Ishikawa (cell line): Measurements from ENCODE around the gene NCKAP1.

Experiments
- CEBPB ChIP-seq: IDR thresholded peaks from 2 replicates; pipeline ENCODE4 v1.6.1; 2012
- CREB1 ChIP-seq: IDR thresholded peaks from 2 replicates; pipeline ENCODE4 v1.6.1; 2012; ENCODE audit warnings: low read depth
- EGR1 ChIP-seq: IDR thresholded peaks from 2 replicates; pipeline ENCODE4 v1.6.1; 2012
- EP300 ChIP-seq: IDR thresholded peaks from 2 replicates; pipeline ENCODE4 v1.6.1; 2012; ENCODE audit warnings: borderline replicate concordance
- FOXM1 ChIP-seq: IDR thresholded peaks from 2 replicates; pipeline ENCODE4 v1.6.1; 2012; ENCODE audit warnings: low read depth, borderline replicate concordance
- MAX ChIP-seq: IDR thresholded peaks from 2 replicates; pipeline ENCODE4 v1.6.1; 2012
- NFIC ChIP-seq: IDR thresholded peaks from 2 replicates; pipeline ENCODE4 v1.6.1; 2012
- RAD21 ChIP-seq: IDR thresholded peaks from 2 replicates; pipeline ENCODE4 v1.6.1; 2012; ENCODE audit warnings: low read depth
- REST ChIP-seq: IDR thresholded peaks from 2 replicates; pipeline ENCODE4 v1.6.1; 2012; ENCODE audit warnings: low read depth, mild to moderate bottlenecking
- TAF1 ChIP-seq: IDR thresholded peaks from 2 replicates; pipeline ENCODE4 v1.6.1; 2012; ENCODE audit warnings: low read depth, mild to moderate bottlenecking
- TCF12 ChIP-seq: IDR thresholded peaks from 2 replicates; pipeline ENCODE4 v1.6.1; 2012; ENCODE audit warnings: low read depth
- TEAD4 ChIP-seq: IDR thresholded peaks from 2 replicates; pipeline ENCODE4 v1.6.1; 2012
- USF1 ChIP-seq: IDR thresholded peaks from 2 replicates; pipeline ENCODE4 v1.6.1; 2012
- YY1 ChIP-seq: IDR thresholded peaks from 2 replicates; pipeline ENCODE4 v1.6.1; 2012; ENCODE audit warnings: low read depth
- ZBTB7A ChIP-seq: IDR thresholded peaks from 2 replicates; pipeline ENCODE4 v1.6.1; 2012; ENCODE audit warnings: low read depth

The NCKAP1 gene

GRCh38 chr2:183038341-183039300, at the start of gene NCKAP1:
TSS of gene NCKAP1 (minus strand) at chr2:183038457. CDS start at chr2:183038099, 358 bp downstream.
- TF ChIP-seq MAX (peak; percentile 37; the same call in 1 of the 2 replicates), TAF1 (peak; percentile 53), CREB1 (no peak), FOXM1 (no peak), RAD21 (peak; percentile 58; the same call in 1 of the 2 replicates), NFIC (no peak), USF1 (peak; percentile 92), TCF12 (no peak), ZBTB7A (peak; percentile 64; the same call in 1 of the 2 replicates), CEBPB (no peak), EP300 (0 out of 2 replicates have a peak, but pooled peaks have one; percentile 11), TEAD4 (peak; percentile 11; the same call in 1 of the 2 replicates), REST (no peak), YY1 (no peak), EGR1 (peak; percentile 18; the same call in 1 of the 2 replicates)

GRCh38 chr2:183081911-183082310, 43.7 kb upstream of the NCKAP1 start:
- TF ChIP-seq ZBTB7A: no peak
- TF ChIP-seq NFIC: no peak
- TF ChIP-seq RAD21: no peak
- TF ChIP-seq TCF12: no peak
- TF ChIP-seq EGR1: no peak
- no peak for TF ChIP-seq FOXM1
- TF ChIP-seq USF1: no peak
- no peak for TF ChIP-seq CEBPB
- TF ChIP-seq CREB1: no peak
- no peak for TF ChIP-seq REST
- TF ChIP-seq EP300: no peak
- no peak for TF ChIP-seq YY1
- TF ChIP-seq TEAD4: no peak
- TF ChIP-seq TAF1: no peak
- TF ChIP-seq MAX: no peak

- TF ChIP-seq TAF1 (no peak), EGR1 (no peak), USF1 (no peak), TCF12 (no peak), FOXM1 (no peak), CEBPB (no peak)
Observed at GRCh38 chr2:183079139-183079775, 41.0 kb upstream of the NCKAP1 start.

GRCh38 chr2:183078464-183079138, 40.3 kb upstream of the NCKAP1 start, which contains the start of gene DUSP19:
TSS of gene DUSP19 (plus strand) at chr2:183078747. CDS start at chr2:183078934, 187 bp downstream.
- TF ChIP-seq MAX: peak; percentile 61; the same call in 1 of the 2 replicates
- peak; percentile 84 for TF ChIP-seq TAF1
- no peak for TF ChIP-seq CREB1
- no peak for TF ChIP-seq REST
- peak; percentile 74 for TF ChIP-seq NFIC
- no peak for TF ChIP-seq EGR1
- TF ChIP-seq TCF12: 0 out of 2 replicates have a peak, but pooled peaks have one; percentile 16
